ENCODE measurements around the gene HMCN2.
A peak's percentile ranks its signal among the peaks of the same experiment; 100 is the strongest.

Gene HMCN2

DNA sequence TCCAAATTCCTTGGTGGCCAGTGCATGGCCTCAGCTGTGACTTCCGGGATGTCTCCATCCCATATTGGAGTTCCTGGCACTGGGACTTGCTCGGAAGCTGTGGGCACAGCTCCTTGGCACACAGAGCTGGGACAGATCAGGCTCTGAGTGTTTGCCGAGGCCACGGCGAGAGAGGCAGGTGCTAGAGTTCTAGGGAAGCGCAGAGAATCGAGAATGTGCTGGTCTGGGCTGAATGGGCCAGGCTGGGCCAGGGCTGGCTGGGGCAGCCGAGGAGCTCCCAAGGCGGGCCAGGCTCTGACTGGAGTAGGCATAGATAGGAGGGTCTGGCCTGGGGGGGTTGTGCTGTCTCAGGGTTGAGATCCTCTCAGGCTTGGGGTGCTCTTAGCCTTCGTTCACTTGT lies 45.4 kb downstream of the HMCN2 start:
- no peak for DNase-seq

GRCh38 chr9:130311408-130312140 lies 46.0 kb downstream of the HMCN2 start:
- DNase-seq, result no peak

DNA sequence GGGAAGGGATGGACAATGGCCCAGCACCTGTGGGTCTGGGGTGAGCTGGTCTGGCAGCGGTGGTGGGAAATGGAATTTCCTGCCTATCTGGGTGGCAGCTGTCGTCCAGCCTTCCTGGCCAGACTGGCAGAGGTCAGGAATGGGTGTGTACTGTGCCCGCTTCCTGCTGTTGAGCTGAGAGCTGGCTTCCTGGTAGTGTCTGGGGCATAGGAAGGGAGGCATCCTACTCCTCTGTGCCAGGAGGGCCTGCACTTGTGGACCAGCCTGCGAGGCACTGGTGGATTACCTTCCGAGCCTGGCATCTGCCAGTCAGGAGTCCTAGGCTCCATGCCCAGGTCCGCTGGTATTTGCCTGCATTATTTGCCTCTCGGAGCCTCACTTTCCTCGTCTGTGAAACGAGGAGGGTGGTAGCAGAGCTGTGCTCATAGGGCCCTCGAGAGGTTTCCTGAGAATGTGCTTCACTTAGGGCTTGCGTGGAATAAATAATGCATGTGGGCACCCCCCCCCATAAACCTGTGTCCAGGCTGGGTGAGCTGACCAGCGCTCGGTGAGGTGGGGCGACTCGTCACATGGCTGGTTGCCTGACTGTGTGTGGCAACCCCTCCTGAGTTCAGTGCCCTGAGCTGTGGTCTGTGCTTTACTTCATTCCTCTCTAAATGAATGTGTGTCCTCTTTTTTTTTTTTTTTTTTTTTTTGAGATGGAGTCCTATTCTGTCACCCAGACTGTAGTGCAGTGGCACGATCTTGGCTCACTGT lies 47.7 kb downstream of the HMCN2 start:
- no peak for DNase-seq

- DNase-seq, result no peak
These were observed 50.1 kb downstream of the HMCN2 start for GRCh38 chr9:130315446-130316226.

GRCh38 chr9:130316430-130316829 lies 50.9 kb downstream of the HMCN2 start:
- no peak for DNase-seq

DNA sequence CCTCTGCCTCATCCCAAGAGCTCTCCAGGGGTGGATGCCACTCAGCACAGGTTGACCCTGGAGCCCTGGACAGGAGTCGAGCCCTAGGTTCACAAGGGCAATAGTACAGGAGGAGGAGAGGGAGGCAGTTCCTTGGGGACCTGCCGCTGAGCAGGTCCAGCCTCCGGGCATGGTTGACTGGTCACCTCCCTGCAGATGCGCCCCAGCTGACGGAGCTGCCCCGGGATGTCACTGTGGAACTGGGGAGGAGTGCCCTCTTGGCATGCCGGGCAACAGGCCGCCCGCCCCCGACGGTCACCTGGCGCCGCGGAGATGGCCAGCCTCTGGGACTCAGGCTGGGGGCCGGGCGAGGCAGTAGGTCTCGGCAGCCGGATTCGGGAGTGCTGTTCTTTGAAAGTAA lies 53.7 kb downstream of the HMCN2 start:
- DNase-seq, result no peak

- no peak for DNase-seq
These were observed 54.6 kb downstream of the HMCN2 start for GRCh38 chr9:130319944-130320712.

DNA sequence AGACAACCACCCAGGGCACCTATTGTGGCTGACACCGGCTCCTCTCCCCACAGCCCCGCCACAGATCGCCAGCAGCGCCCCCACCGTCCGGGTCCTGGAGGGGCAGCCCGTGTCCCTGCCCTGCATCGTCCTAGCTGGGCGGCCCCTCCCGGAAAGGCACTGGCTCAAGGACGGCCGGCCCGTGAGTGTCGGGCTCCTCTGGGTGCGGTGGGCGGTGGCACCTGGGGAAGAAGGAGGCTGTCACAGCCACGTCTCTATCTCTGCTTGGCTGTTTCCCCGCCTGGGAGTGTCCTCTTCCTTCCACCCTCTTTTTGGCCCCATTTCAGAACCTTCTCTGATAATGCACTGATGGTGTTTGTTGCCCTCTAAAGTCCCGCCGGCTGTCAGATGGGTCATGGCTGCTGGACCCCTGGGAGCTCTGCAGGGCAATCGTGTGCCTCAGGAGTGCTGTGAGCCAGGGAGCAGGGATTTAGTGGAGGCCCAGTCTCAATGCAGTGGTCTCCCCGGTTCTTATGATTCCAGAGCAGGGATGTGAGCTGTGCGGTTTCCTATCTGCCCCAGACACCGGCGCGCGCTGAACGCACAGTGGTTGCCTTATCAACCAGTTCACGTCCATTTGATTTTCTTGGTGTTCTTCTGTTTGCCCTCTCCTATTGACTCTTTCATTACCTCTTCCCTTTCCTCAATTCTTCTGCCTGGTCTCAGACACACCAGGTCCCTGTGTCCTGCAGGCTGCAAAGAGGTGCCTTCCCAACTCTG lies 55.3 kb downstream of the HMCN2 start:
- no peak for DNase-seq

DNA sequence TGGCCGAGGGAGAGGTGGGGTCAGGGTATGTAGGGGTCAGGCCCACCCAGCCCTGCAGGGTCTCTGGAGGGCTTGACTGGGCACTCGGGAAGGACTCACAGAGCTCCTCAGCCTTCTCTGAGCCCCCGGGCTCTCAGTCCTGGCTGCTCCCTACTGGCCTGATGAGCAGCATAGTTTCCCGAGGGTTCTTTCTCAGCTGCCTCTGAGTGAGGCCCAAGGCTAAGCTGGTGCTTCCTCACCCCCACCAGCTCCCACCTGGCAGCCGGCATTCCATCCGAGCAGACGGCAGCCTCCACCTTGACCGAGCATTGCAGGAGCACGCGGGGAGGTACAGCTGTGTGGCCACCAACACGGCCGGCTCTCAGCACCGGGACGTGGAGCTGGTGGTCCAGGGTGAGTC lies 56.0 kb downstream of the HMCN2 start:
- no peak for DNase-seq

- no peak for DNase-seq
These were observed 57.6 kb downstream of the HMCN2 start for GRCh38 chr9:130323051-130323745.

GRCh38 chr9:130325921-130326320 lies 60.4 kb downstream of the HMCN2 start:
- DNase-seq, result no peak

DNA sequence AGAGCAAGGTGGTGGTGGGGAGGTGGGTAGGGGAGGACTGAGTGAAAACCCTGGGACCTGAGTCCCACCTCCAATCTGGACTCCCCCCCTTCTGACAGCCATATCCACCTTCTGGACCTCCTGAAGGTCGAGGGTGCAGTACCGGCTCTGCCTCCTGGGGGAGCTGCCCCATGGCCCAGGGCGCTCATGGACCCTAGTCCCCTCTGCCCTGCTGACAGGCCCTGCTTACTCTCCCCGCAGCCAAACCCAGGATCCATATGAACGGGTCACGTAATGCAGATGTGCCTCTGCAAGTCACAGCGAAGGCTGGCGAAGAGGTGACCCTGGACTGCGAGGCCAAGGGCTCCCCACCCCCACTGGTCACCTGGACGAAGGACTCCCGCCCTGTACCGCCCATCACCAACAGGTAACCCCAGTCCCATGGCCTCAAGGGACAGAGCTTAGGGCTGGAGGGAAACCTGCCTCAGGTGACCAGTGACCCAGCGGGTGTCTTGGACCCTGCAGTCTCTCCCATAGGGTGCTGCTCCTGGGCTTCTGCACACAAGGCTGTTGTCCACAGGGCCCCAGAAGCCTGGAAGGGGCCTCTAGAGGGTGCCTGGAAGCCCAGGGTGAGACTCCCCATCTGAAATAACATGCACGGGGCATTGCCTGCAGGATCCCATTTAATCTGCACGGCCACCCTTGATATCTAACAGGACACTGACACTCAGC lies 61.7 kb downstream of the HMCN2 start:
- no peak for DNase-seq

DNA sequence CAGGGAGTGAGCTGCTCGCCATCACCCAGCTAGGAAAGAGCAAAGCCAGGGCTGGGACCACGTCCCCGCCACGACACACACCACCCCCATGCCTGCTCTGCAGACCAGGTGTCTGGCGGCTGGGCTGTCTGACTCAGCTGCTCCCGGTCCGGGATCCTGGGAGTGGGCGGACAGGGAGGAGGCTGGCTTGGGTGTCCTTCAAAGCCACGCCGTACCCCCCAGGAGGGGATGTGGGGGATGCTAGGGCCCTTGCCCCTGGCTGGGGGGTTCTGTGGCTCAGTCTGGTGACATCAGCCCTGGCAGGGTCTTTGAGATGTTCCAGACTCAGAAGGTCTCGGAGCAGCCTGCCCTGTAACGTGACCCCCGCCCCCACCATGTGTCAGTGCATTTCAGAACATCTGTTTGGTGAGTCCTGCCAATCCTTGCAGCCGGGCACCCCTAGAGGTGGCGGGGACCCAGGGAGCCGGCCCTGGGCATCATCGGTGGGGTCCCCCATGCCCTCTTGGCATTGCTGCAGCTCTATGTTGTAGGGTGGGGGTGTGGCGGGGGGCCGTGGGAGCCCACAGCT lies 62.3 kb downstream of the HMCN2 start:
- no peak for DNase-seq

GRCh38 chr9:130328349-130328801 lies 62.8 kb downstream of the HMCN2 start:
- no peak for DNase-seq

DNA sequence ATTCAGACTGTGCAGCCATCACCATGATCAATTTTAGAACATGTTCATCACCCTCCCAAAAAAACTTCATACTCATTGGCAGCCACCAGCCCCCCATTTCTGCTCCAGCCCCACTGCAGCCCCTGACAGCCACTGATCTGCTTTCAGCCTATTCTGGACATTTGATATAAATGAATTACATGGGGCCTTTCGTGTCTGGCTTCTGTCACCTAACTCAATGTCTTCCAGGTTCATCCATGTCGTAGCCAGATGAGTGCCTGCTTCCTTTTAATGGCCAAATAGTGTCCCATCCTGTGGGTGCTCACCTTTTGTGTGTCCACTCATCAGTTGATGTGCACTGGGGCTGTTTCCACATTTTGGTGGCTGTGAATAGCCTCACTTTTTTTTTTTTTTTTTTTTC lies 63.5 kb downstream of the HMCN2 start:
- no peak for DNase-seq

DNA sequence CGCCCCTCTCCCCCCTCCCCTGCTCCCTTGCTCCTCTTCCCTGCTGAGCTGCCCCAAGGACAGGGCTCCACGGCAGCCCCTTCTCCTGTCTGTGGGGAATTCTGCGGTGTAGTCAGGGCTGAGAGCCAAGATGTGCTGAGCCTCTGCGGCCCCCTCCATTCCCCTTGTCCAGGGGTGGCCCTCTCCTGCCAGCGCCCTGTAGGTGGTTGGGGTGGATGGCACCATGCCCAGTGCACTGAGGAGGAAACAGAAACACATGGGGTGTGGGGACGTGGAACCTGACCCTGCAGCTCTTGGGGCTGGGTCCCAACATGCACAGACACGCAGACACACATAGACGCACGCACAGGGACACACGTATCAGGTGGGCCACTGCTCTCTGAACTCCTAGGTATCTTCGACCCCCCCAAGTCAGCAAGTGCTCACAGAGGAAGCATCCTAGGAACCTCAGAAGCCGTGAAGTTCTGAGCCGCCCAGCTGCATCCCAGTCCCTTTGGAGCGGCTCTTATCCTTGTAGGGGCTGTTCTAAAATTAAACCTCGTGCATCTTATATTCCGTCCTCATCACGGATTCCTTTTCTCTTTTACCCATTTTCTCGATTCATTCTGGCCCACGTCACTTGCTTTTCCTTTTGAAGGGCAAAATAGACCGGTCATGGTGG lies 64.8 kb downstream of the HMCN2 start:
- no peak for DNase-seq

DNA sequence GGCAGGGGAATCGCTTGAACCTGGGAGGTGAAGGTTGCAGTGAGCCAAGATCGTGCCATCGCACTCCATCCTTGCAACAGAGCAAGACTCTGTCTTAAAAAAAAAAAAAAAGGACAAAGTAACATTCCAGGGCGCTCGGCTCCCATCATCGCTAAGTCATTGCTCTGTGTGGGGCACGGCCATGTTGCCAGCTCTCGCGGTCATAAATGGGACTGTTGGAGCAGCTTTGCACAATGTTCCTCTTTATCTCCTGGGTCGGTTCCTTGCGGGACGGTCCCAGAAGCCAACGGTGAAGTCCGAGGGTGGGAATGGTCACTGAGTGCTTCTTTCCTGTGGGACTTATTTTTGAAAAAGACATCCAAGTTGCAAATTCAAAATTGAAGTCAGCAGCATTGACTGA lies 65.5 kb downstream of the HMCN2 start:
- DNase-seq, result no peak

DNA sequence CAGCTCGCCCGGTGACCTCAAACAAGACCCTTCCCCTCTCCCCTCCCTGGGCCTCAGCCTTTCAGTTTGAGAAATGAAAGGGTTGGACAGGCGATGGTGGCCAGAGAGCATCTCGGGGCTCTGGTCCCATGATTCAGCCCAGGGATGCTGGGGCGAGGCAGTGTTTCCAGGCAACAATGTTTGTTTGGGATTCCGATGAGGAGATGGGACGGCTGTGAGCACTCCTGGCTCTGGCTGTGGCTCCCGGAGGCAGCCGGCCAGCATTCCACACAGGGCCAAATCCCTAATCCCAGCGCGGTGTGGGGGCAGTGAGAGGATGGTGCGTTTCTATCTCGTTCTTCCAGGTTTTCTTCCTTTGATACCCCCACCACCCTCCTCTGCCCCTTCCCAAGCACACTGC lies 66.0 kb downstream of the HMCN2 start:
- DNase-seq, result peak; percentile 16

DNA sequence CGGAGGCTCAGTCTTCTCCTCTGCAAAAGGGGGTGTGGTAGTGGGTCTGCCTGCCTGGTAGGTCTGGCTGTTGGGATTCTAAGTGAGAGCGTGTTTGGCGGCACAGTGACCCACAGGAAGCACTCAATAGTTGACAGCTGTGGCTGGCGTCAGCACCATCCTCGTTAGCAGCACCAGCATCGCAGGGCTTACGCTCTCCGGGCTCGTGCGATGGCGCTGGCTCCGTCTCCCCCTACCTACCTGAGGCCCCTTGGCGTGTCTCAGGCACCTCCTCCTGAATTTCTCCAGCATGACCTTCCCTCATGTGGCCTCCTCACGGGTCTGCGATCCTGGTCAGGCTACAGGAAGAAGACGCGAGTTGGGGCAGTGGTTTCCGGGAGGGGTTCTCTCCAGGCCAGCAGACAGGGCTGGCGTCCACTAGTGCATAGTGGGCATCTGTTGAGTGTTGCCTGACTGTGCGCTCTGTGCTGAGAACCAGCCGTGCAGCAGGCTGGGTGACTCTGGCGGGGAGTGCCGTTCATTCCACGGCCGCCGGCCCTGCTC lies 66.9 kb downstream of the HMCN2 start:
- no peak for DNase-seq

Data from fibroblast of skin of back (primary cell).